ENCODE data around the gene PPP1R3F.
"Not testable (repeated sequence)": the region's sequence is repeated elsewhere in the genome, so short reads cannot be mapped to it uniquely, and the experiment has no call there.

- not testable (repeated sequence) for TF ChIP-seq CTCF, POLR2A, POLR2AphosphoS5 (IDR thresholded peaks at IDR 0.05)
These were observed 60.8 kb downstream of the PPP1R3F start for GRCh38 chrX:49330421-49330820.

All from prostate gland (tissue), 2 donors.